ENCODE data around the gene FMNL1.

DNA sequence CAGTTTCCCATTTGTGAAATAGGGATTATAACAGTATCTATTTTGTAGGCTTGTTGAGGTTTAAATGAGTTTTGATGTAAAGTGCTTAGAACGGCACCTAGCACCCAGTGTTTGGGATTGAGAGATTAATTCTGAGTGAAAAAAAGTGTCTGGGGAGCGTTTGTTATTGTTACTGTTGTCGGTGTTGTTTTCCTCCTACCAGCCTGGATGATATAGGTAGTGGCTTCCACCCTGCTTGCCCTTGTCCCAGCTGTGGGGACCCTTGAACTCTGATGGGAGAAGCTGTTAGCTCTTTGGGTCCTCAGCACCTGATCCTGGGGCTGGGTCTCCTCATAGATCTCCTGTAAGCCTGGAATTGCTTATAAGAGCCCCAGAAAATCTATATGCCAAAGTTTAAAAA lies 4.9 kb downstream of the FMNL1 start:
- TF ChIP-seq, protein P1, sequence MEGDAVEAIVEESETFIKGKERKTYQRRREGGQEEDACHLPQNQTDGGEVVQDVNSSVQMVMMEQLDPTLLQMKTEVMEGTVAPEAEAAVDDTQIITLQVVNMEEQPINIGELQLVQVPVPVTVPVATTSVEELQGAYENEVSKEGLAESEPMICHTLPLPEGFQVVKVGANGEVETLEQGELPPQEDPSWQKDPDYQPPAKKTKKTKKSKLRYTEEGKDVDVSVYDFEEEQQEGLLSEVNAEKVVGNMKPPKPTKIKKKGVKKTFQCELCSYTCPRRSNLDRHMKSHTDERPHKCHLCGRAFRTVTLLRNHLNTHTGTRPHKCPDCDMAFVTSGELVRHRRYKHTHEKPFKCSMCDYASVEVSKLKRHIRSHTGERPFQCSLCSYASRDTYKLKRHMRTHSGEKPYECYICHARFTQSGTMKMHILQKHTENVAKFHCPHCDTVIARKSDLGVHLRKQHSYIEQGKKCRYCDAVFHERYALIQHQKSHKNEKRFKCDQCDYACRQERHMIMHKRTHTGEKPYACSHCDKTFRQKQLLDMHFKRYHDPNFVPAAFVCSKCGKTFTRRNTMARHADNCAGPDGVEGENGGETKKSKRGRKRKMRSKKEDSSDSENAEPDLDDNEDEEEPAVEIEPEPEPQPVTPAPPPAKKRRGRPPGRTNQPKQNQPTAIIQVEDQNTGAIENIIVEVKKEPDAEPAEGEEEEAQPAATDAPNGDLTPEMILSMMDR (IDR thresholded peaks at IDR 0.05), result no peak
- no peak for TF ChIP-seq POLR2A (IDR thresholded peaks at IDR 0.05)
